ENCODE data around the gene TIMELESS.

TIMELESS gene

GRCh38 chr12:56474389-56474788, 25.2 kb upstream of the TIMELESS start:
- H3K36me3 ChIP-seq (replicated peaks; ENCODE audit: insufficient read depth, low read length): no peaks in the 10 kb centered on the region
- no peaks in the 10 kb centered on the region for H3K9me2 ChIP-seq (replicated peaks; ENCODE audit: insufficient read depth, low read length)
- no peak overlapping the region for H3K4me2 ChIP-seq (ENCODE audit: low read depth, low read length)
- H3K4me1 ChIP-seq (ENCODE audit: low read length): peaks cover 6% of the 10 kb centered on the region; the same call in 1 of the 2 replicates
- H3K9ac ChIP-seq (ENCODE audit: low read length): no peak overlapping the region
- DNase-seq: no peak
- no peak for TF ChIP-seq EZH2phosphoT487 (IDR thresholded peaks at IDR 0.05; ENCODE audit: low read length)
- no peak for TF ChIP-seq EZH2 (optimal IDR thresholded peaks at IDR 0.05; ENCODE audit: low read depth, low read length)
- no peak for TF ChIP-seq CTCF (IDR thresholded peaks at IDR 0.05; ENCODE audit: low read length)
- H3K4me3 ChIP-seq (ENCODE audit: low read length): no peak overlapping the region
- no peak overlapping the region for H2AFZ ChIP-seq (ENCODE audit: low read length)
- no peak overlapping the region for H3K27ac ChIP-seq (ENCODE audit: low read length)
- no peaks in the 10 kb centered on the region for H3K27me3 ChIP-seq (replicated peaks; ENCODE audit: insufficient read depth, low read length)
- H3K79me2 ChIP-seq (ENCODE audit: low read length): peaks cover 59% of the 10 kb centered on the region
- no peaks in the 10 kb centered on the region for H3K9me3 ChIP-seq (replicated peaks; ENCODE audit: insufficient read depth, low read length)
- H3F3A ChIP-seq (ENCODE audit: insufficient read depth, low read length): no peaks in the 10 kb centered on the region
- no peaks in the 10 kb centered on the region for H4K20me1 ChIP-seq (ENCODE audit: insufficient read depth, low read length)

- H2AFZ ChIP-seq (ENCODE audit: low read length): peak overlapping the region; percentile 61
- peak overlapping the region; percentile 89 for H3K9ac ChIP-seq (ENCODE audit: low read length)
- no peaks in the 10 kb centered on the region for H3K36me3 ChIP-seq (replicated peaks; ENCODE audit: insufficient read depth, low read length)
- peaks cover 54% of the 10 kb centered on the region for H3K79me2 ChIP-seq (ENCODE audit: low read length)
- DNase-seq: peak; percentile 24
- peaks cover 12% of the 10 kb centered on the region for H3F3A ChIP-seq (ENCODE audit: insufficient read depth, low read length)
- H4K20me1 ChIP-seq (ENCODE audit: insufficient read depth, low read length): no peaks in the 10 kb centered on the region
- no peaks in the 10 kb centered on the region for H3K27me3 ChIP-seq (replicated peaks; ENCODE audit: insufficient read depth, low read length)
- H3K4me2 ChIP-seq (ENCODE audit: low read depth, low read length): peak overlapping the region; percentile 88
- peaks cover 6% of the 10 kb centered on the region; the same call in 1 of the 2 replicates for H3K4me1 ChIP-seq (ENCODE audit: low read length)
- TF ChIP-seq CTCF (IDR thresholded peaks at IDR 0.05; ENCODE audit: low read length): no peak
- no peak for TF ChIP-seq EZH2 (optimal IDR thresholded peaks at IDR 0.05; ENCODE audit: low read depth, low read length)
- no peak for TF ChIP-seq EZH2phosphoT487 (IDR thresholded peaks at IDR 0.05; ENCODE audit: low read length)
- peak overlapping the region; percentile 86; the same call in 1 of the 2 replicates for H3K27ac ChIP-seq (ENCODE audit: low read length)
- peak overlapping the region; percentile 94 for H3K4me3 ChIP-seq (ENCODE audit: low read length)
- no peaks in the 10 kb centered on the region for H3K9me2 ChIP-seq (replicated peaks; ENCODE audit: insufficient read depth, low read length)
- H3K9me3 ChIP-seq (replicated peaks; ENCODE audit: insufficient read depth, low read length): no peaks in the 10 kb centered on the region
Observed at GRCh38 chr12:56469007-56469930, 20.0 kb upstream of the TIMELESS start.

- Histone ChIP-seq H2AFZ (ENCODE audit: low read length) (peak within 1 kb of the TSS; percentile 61), H4K20me1 (ENCODE audit: insufficient read depth, low read length) (no peaks in the 10 kb centered on the region), H3F3A (ENCODE audit: insufficient read depth, low read length) (peaks cover 12% of the 10 kb centered on the region), H3K4me2 (ENCODE audit: low read depth, low read length) (peak within 1 kb of the TSS; percentile 88), H3K27me3 (replicated peaks; ENCODE audit: insufficient read depth, low read length) (no peaks in the 10 kb centered on the region), H3K9me2 (replicated peaks; ENCODE audit: insufficient read depth, low read length) (no peaks in the 10 kb centered on the region), H3K4me3 (ENCODE audit: low read length) (peak within 1 kb of the TSS; percentile 94), H3K79me2 (ENCODE audit: low read length) (peaks cover 48% of the 10 kb centered on the region), H3K4me1 (ENCODE audit: low read length) (peaks cover 11% of the 10 kb centered on the region; the same call in 1 of the 2 replicates), H3K9ac (ENCODE audit: low read length) (peak within 1 kb of the TSS; percentile 89), H3K9me3 (replicated peaks; ENCODE audit: insufficient read depth, low read length) (no peaks in the 10 kb centered on the region), H3K36me3 (replicated peaks; ENCODE audit: insufficient read depth, low read length) (no peaks in the 10 kb centered on the region), H3K27ac (ENCODE audit: low read length) (peak within 1 kb of the TSS; percentile 86)
- TF ChIP-seq EZH2 (optimal IDR thresholded peaks at IDR 0.05; ENCODE audit: low read depth, low read length) (no peak), CTCF (IDR thresholded peaks at IDR 0.05; ENCODE audit: low read length) (peak; percentile 43)
- DNase-seq: peak; percentile 96
Observed at GRCh38 chr12:56468216-56469006, 19.2 kb upstream of the TIMELESS start, which contains the start of gene SPRYD4. Gene SPRYD4, plus strand, starts transcription at chr12:56468578. Its CDS starts 14 bp downstream, at chr12:56468592.
